Body of pancreas (tissue), 4 donors: ENCODE data around the gene CAND1. TPM values are rescaled to one million over a fixed set of nuclear protein-coding genes. Genes with fewer than 3 reads are reported as not detected.

Experiments used
- ATAC-seq: fragments of 150-250 bp; one replicate; pipeline ENCODE4 v1.9.1; 2016
- DNase-seq, 4 donors: peaks; one replicate each; pipeline ENCODE4 v3.0.0-alpha.2; 2019
- H3K27ac ChIP-seq, 4 donors: fragments of 200-600 bp; sonication (generic); 1 replicate in 3 of 4; 2 replicates in 1 of 4; pipeline versions ENCODE4 v1.5.1 to v1.6.1; 2016 to 2019; ENCODE audit warnings: mild to moderate bottlenecking in 1 of 4, mixed read lengths in 1 of 4, moderate library complexity in 1 of 4
- H3K27me3 ChIP-seq, 2 donors: fragments of 200-600 bp; sonication (generic); one replicate each; pipeline ENCODE4 v1.6.0; 2016; ENCODE audit warnings: mild to moderate bottlenecking in 1 of 2
- H3K36me3 ChIP-seq, 2 donors: fragments of 200-600 bp; sonication (generic); replicated peaks in 1 of 2; 2 replicates each; pipeline ENCODE4 v1.5.1; 2016; ENCODE audit warnings: low read depth in 2 of 2; ENCODE audit not compliant: insufficient read depth in 1 of 2
- H3K4me1 ChIP-seq: fragments of 200-600 bp; sonication (generic); one replicate; pipeline ENCODE4 v1.6.0; 2016
- H3K4me3 ChIP-seq, 2 donors: fragments of 200-600 bp; sonication (generic); 1 replicate in 1 of 2; 2 replicates in 1 of 2; pipeline ENCODE4 v1.5.1; 2016 to 2019
- H3K9me3 ChIP-seq, 3 donors: fragments of 200-600 bp; sonication (generic); 1 replicate in 2 of 3; 2 replicates in 1 of 3; pipeline ENCODE4 v1.5.1; 2016
- POLR2A ChIP-seq, 3 donors: fragments of 450-650 bp; IDR thresholded peaks; one replicate each; pipeline ENCODE4 v1.6.1; 2016; ENCODE audit warnings: antibody characterized with exemption in 3 of 3, mild to moderate bottlenecking in 2 of 3
- WGBS, 2 donors: methylation state at CpG; one replicate each; pipeline ENCODE4 v1.1.5; 2017; 5-methylcytosine and 5-hydroxymethylcytosine counted together
- intact Hi-C: fragments of 100-400 bp; cut with DNase I; formaldehyde crosslinking; loops from one replicate; pipeline ENCODE4 v1.15.1; 2023
- total RNA-seq, 2 donors: library from RNA; depleted of rRNA; stranded (reverse); fragments of >200 nt; gene quantifications; one replicate each; pipeline ENCODE4 v1.1.0, GENCODE V29; 2016
- TF ChIP-seq, protein P1 (sequence below), 7 experiments: fragments of 450-650 bp in 4 of 7; fragments of 200-600 bp in 3 of 7; sonication (generic) in 3 of 7; IDR thresholded peaks; one replicate each; pipeline ENCODE4 v1.5.1; 2016 to 2019; ENCODE audit warnings: antibody characterized with exemption in 7 of 7

The CAND1 gene
- total RNA-seq, 2 donors from 2014 or later, result 42.8 to 48.8 TPM

DNA sequence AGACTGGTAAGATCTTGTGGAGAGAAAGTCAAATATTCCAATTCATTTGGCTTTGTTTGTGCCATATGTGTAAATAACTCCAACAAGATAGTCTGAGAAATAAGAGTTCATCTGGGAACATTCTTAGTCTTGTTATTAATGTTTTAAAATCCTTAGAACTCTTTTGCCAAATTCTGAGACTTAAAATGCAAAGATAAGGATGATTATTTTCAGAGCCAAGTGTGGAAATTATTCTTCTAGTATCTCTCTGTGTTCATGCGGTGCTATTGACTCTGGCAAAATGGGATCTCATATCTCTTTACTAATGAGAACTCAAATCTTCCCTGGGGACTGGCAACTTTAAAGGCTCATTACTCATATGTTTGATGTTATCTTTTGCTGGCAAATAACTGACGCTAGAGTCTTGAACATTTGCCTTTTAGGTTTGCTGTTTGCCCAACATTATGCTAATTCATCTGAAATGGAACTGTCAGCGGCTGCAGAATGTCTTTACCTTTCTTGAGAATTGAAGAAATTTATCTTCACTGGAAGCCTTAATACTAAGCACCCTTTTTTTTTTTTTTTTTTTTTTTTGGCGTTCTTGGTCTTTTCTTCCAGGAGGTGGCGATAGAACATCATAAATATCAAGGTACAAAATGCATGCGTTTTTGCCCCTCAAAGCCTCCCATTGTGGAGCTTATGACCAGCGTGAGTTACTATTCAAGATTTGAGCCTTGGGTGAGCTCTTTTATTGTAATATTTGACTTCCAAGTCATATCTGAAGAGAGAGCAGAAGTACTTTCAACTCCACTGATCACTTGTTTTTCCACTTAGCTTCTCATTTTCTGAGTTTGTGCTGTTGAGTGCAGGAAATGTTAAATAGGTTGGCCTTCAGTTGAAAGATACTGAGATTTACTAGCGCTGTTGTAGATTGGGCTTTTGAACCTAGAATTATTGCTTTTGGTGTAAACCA is 86.5 kb downstream of the CAND1 start:
- ATAC-seq (peak; percentile 77), DNase-seq (peak; percentile 18 to 53 (median 40))
- no peak for TF ChIP-seq POLR2A (IDR thresholded peaks at IDR 0.05)
- TF ChIP-seq, protein P1, sequence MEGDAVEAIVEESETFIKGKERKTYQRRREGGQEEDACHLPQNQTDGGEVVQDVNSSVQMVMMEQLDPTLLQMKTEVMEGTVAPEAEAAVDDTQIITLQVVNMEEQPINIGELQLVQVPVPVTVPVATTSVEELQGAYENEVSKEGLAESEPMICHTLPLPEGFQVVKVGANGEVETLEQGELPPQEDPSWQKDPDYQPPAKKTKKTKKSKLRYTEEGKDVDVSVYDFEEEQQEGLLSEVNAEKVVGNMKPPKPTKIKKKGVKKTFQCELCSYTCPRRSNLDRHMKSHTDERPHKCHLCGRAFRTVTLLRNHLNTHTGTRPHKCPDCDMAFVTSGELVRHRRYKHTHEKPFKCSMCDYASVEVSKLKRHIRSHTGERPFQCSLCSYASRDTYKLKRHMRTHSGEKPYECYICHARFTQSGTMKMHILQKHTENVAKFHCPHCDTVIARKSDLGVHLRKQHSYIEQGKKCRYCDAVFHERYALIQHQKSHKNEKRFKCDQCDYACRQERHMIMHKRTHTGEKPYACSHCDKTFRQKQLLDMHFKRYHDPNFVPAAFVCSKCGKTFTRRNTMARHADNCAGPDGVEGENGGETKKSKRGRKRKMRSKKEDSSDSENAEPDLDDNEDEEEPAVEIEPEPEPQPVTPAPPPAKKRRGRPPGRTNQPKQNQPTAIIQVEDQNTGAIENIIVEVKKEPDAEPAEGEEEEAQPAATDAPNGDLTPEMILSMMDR (IDR thresholded peaks at IDR 0.05), result peak; percentile 29 to 75 (median 57)
- H3K27me3 ChIP-seq, result no peaks in the 10 kb centered on the region
- no peak overlapping the region for H3K4me3 ChIP-seq
- intact Hi-C loops, result no loop called here
- no peaks in the 10 kb centered on the region for H3K9me3 ChIP-seq
- WGBS, 2 donors, result 4% methylated on average over 8 of the region's 8 CpGs
- peak overlapping the region in 3 of 4 donors; percentile 62 to 70 (median 69) for H3K27ac ChIP-seq
- H3K36me3 ChIP-seq, result no peaks in the 10 kb centered on the region
- H3K4me1 ChIP-seq, result peaks cover 15% of the 10 kb centered on the region

DNA sequence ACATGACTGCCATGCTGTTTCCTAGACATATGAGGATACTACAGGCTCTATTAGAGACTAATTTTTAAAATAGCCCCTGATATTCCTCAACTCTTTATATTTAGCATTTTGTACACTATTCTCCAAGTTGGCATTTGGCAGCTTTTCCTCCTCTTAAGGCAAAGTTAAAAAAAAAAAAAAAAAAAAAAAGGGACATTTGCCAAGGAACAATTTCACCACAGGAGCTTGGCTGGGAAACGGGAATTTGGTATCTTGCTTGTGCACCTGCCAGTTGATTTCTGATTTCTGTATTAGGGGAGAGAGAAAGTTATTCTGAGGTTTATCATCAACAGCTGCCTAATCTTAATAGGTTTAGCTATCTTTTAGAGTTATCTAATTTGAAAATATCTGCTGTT is 87.2 kb downstream of the CAND1 start:
- intact Hi-C loops, result no loop called here
- DNase-seq (peak in 3 of 4 donors; percentile 21 to 34 (median 23)), ATAC-seq (peak; percentile 64)
- TF ChIP-seq, protein P1 (IDR thresholded peaks at IDR 0.05), result no peak
- TF ChIP-seq POLR2A (IDR thresholded peaks at IDR 0.05), result no peak
- Histone ChIP-seq H3K27me3 (no peaks in the 10 kb centered on the region), H3K36me3 (no peaks in the 10 kb centered on the region), H3K4me3 (no peak overlapping the region), H3K27ac (peak overlapping the region in 3 of 4 donors; percentile 62 to 70 (median 69)), H3K4me1 (peaks cover 15% of the 10 kb centered on the region), H3K9me3 (no peaks in the 10 kb centered on the region)
- 14 to 15% methylated on average over 1 of the region's 1 CpG for WGBS, 2 donors

DNA sequence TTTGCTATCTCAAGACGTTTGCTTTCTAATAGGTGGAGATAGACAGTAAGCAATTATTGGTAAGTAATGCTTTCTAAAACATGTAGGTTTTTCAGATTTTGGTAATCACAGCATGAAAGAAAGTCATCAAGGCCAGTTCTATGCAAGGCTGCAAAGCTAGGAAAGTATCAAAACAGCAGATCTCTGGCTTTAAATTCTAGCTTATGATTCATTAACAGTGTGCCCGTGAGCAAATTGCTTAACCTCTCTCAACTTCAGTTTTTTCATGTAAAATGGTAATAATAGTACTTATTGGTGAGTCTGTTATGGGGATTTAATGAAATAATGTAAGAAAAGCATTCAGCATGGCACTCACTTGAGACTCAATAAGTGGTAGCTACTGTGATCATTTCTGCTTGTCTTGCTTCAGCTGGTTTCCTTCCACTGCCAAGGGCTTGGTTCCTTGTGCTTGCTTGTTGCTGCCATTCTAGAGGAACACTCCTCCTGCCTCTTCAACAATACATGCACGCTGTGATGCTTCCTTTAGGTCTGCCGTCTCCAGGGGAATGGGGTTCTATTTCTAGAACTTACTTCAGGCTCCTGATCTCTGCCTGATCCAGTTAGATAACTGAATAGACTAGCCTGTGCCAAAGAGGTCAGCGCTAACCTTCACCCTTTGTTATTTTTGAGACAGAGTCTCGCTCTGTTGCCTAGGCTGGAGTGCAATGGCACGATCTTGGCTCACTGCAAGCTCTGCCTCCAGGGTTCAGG is 88.4 kb downstream of the CAND1 start:
- Histone ChIP-seq H3K27ac (no peak overlapping the region), H3K4me3 (no peak overlapping the region), H3K27me3 (no peaks in the 10 kb centered on the region), H3K36me3 (no peaks in the 10 kb centered on the region), H3K4me1 (peaks cover 15% of the 10 kb centered on the region), H3K9me3 (no peaks in the 10 kb centered on the region)
- DNase-seq, result no peak
- TF ChIP-seq, protein P1 (IDR thresholded peaks at IDR 0.05), result no peak
- no peak for TF ChIP-seq POLR2A (IDR thresholded peaks at IDR 0.05)
- 71 to 80% methylated on average over 7 of the region's 7 CpGs for WGBS, 2 donors
- no peak for ATAC-seq
- intact Hi-C loops, result no loop called here

DNA sequence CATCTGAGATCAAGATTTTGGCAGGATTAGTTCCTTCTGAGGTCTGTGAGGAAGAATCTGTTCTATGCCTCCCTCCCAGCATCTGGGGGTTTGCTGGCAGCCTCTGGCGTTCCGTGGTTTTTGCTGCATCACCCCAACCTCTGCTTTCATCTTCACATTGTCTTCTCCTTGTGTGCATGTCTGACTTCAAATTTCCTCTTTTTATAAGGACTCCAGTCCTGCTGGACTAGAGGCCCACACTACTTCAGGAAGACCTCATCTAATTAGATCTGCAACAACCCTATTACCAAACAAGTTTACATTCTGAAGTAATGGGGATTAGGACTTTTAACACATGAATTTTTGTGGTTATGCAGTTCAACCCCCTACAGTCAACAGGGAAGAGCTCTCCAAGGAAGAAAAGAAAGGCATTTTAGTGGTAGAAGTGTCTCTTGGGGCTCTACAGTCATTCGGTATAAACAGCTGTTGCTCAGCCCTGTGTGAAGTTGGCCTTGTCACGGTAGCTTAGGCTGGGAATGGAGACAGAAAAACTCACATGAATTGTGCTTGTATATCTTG is 89.7 kb downstream of the CAND1 start:
- Histone ChIP-seq H3K27ac (no peak overlapping the region), H3K27me3 (no peaks in the 10 kb centered on the region), H3K4me1 (peaks cover 15% of the 10 kb centered on the region), H3K4me3 (no peak overlapping the region), H3K36me3 (no peaks in the 10 kb centered on the region), H3K9me3 (no peaks in the 10 kb centered on the region)
- TF ChIP-seq, protein P1 (IDR thresholded peaks at IDR 0.05), result no peak
- no peak for TF ChIP-seq POLR2A (IDR thresholded peaks at IDR 0.05)
- WGBS, 2 donors, result 41 to 73% methylated on average over 4 of the region's 4 CpGs
- ATAC-seq (no peak), DNase-seq (no peak)
- intact Hi-C loops, result no loop called here
